Upper lobe of left lung (tissue), 6 donors: ENCODE data around the gene RBM27. TPM values are rescaled to one million over a fixed set of nuclear protein-coding genes. Genes with fewer than 3 reads are reported as not detected.
"Not testable (repeated sequence)": the region's sequence is repeated elsewhere in the genome, so short reads cannot be mapped to it uniquely, and the experiment has no call there.

ENCODE experiments used
- ATAC-seq, 2 donors: fragments of 200-7000 bp; cut with Tn5 transposase; one replicate each; pipeline ENCODE4 v1.9.1; 2022; ENCODE audit warnings: mild to moderate bottlenecking in 2 of 2, moderate library complexity in 2 of 2; ENCODE audit not compliant: low FRiP score in 2 of 2
- DNase-seq, 2 donors: peaks; one replicate each; pipeline ENCODE4 v3.0.0-alpha.2; 2019 to 2020
- H3K27ac ChIP-seq, 4 donors: fragments of 200-600 bp; sonication (generic); one replicate each; pipeline ENCODE4 v1.5.1; 2016 to 2019
- H3K27me3 ChIP-seq, 4 donors: fragments of 200-600 bp; sonication (generic); one replicate each; pipeline ENCODE4 v1.5.1; 2017 to 2019
- H3K36me3 ChIP-seq, 4 donors: fragments of 200-600 bp; sonication (generic); one replicate each; pipeline ENCODE4 v1.5.1; 2016 to 2019
- H3K4me1 ChIP-seq, 4 donors: fragments of 200-600 bp; sonication (generic); one replicate each; pipeline ENCODE4 v1.5.1; 2018 to 2019
- H3K4me3 ChIP-seq, 4 donors: fragments of 200-600 bp; sonication (generic); one replicate each; pipeline ENCODE4 v1.5.1; 2017 to 2019; ENCODE audit warnings: mild to moderate bottlenecking in 2 of 4, moderate library complexity in 1 of 4
- H3K9me3 ChIP-seq, 4 donors: fragments of 200-600 bp; sonication (generic); one replicate each; pipeline ENCODE4 v1.5.1; 2018 to 2019
- EP300 ChIP-seq, 4 donors: sonication (generic); formaldehyde crosslinking; IDR thresholded peaks; one replicate each; pipeline ENCODE4 v1.5.1; 2017; ENCODE audit warnings: antibody characterized with exemption in 4 of 4, control low read depth in 2 of 4
- POLR2A ChIP-seq, 4 donors: fragments of 450-650 bp; IDR thresholded peaks; one replicate each; pipeline ENCODE4 v1.5.1; 2016 to 2017; ENCODE audit warnings: antibody characterized with exemption in 4 of 4, mild to moderate bottlenecking in 2 of 4
- POLR2AphosphoS5 ChIP-seq, 2 donors: sonication (generic); formaldehyde crosslinking; IDR thresholded peaks; one replicate each; pipeline ENCODE4 v1.5.1; 2017; ENCODE audit warnings: antibody characterized with exemption in 2 of 2
- WGBS, 2 donors: methylation state at CpG; one replicate each; pipeline ENCODE4 v1.1.5; 2017 to 2018; 5-methylcytosine and 5-hydroxymethylcytosine counted together
- total RNA-seq, 6 donors: library from RNA; depleted of rRNA in 4 of 6; stranded (reverse); fragments of >200 nt in 4 of 6; gene quantifications; one replicate each; pipeline versions ENCODE4 v1.1.0 to v1.2.1, GENCODE V29; 2016 to 2021
- TF ChIP-seq, protein P1 (sequence below), 6 experiments: fragments of 450-650 bp in 4 of 6; fragments of 200-600 bp in 2 of 6; sonication (generic) in 2 of 6; IDR thresholded peaks; one replicate each; pipeline ENCODE4 v1.5.1; 2016 to 2019; ENCODE audit warnings: antibody characterized with exemption in 6 of 6
- donor health status: DM: no; HTN: no; CAD: no; lungs with moderate emphysema.
- donor health status: DM: no; HTN: yes; CAD: no; lungs with severe emphysema.

The RBM27 gene
- total RNA-seq, 6 donors from 2014 or later: 13.0 to 52.4 (median 31.2) TPM

DNA sequence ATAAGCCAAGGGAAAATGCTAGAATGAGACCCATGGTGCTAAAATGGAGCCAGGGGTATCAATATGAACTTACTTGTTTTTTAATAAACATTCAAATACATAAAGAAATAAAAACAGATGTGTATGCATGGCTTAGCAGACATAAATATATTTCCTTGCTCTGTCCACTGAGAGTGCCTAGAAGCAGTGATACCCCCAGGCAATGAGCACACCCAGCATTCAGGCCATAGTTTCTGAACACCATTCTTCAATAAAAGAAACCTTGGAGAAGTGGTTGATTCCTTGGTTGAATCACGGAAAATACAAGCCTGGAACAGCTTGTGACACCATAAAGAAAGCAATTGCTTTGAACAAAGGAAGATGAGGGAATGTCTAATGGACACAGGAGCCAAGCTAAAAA, 37.5 kb upstream of the RBM27 start:
- Histone ChIP-seq H3K36me3 (peaks cover 26 to 99% (median 62%) of the 10 kb centered on the region in 4 donors), H3K27me3 (no peaks in the 10 kb centered on the region), H3K4me1 (no peaks in the 10 kb centered on the region), H3K9me3 (no peaks in the 10 kb centered on the region), H3K27ac (no peak overlapping the region), H3K4me3 (no peak overlapping the region)
- TF ChIP-seq, protein P1, sequence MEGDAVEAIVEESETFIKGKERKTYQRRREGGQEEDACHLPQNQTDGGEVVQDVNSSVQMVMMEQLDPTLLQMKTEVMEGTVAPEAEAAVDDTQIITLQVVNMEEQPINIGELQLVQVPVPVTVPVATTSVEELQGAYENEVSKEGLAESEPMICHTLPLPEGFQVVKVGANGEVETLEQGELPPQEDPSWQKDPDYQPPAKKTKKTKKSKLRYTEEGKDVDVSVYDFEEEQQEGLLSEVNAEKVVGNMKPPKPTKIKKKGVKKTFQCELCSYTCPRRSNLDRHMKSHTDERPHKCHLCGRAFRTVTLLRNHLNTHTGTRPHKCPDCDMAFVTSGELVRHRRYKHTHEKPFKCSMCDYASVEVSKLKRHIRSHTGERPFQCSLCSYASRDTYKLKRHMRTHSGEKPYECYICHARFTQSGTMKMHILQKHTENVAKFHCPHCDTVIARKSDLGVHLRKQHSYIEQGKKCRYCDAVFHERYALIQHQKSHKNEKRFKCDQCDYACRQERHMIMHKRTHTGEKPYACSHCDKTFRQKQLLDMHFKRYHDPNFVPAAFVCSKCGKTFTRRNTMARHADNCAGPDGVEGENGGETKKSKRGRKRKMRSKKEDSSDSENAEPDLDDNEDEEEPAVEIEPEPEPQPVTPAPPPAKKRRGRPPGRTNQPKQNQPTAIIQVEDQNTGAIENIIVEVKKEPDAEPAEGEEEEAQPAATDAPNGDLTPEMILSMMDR (IDR thresholded peaks at IDR 0.05): no peak
- TF ChIP-seq POLR2A (IDR thresholded peaks at IDR 0.05) (no peak), POLR2AphosphoS5 (IDR thresholded peaks at IDR 0.05) (no peak), EP300 (IDR thresholded peaks at IDR 0.05) (no peak)
- ATAC-seq (no peak), DNase-seq (no peak)
- WGBS, 2 donors: 78 to 100% methylated on average over 1 of the region's 1 CpG

GRCh38 chr5:146169076-146169475, 34.3 kb upstream of the RBM27 start:
- ATAC-seq: no peak
- H3K4me3 ChIP-seq: no peak overlapping the region
- TF ChIP-seq, protein P1 (IDR thresholded peaks at IDR 0.05): no peak
- TF ChIP-seq POLR2A (IDR thresholded peaks at IDR 0.05) (no peak), POLR2AphosphoS5 (IDR thresholded peaks at IDR 0.05) (no peak), EP300 (IDR thresholded peaks at IDR 0.05) (no peak)
- H3K9me3 ChIP-seq: no peaks in the 10 kb centered on the region
- no peak for DNase-seq
- H3K27me3 ChIP-seq: no peaks in the 10 kb centered on the region
- no peaks in the 10 kb centered on the region for H3K4me1 ChIP-seq
- no peak overlapping the region for H3K27ac ChIP-seq
- H3K36me3 ChIP-seq: peaks cover 18 to 82% (median 33%) of the 10 kb centered on the region in 4 donors

- not testable (repeated sequence) for H3K4me1 ChIP-seq, ATAC-seq, H3K27me3 ChIP-seq, H3K9me3 ChIP-seq, H3K4me3 ChIP-seq, H3K27ac ChIP-seq, DNase-seq
- 92 to 94% methylated on average over 8 of the region's 8 CpGs for WGBS, 2 donors
- peaks cover 11 to 64% (median 21%) of the 10 kb centered on the region in 4 donors for H3K36me3 ChIP-seq
These were observed 30.4 kb upstream of the RBM27 start for GRCh38 chr5:146173049-146173448.

DNA sequence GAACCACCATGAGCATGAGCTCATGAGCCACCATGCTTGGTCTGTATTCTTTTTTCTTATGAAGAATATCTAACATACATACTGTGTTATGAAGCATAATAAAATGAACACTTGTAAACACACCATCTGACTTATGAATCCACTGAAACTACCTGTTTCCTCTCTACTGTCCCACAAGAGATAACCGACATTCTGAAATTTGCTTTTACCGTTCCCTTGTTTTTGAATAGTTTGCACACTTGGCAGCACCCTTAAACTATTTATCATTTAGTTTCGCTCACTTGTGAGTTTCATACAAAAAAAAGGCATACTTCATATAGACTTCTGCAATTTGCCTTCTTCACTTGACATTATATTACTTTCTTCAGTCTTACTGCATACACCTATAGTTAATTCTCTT, 29.8 kb upstream of the RBM27 start:
- Histone ChIP-seq H3K9me3 (no peaks in the 10 kb centered on the region), H3K27me3 (no peaks in the 10 kb centered on the region), H3K36me3 (peaks cover 8 to 58% (median 18%) of the 10 kb centered on the region in 4 donors), H3K27ac (no peak overlapping the region), H3K4me1 (no peaks in the 10 kb centered on the region), H3K4me3 (no peak overlapping the region)
- TF ChIP-seq POLR2AphosphoS5 (IDR thresholded peaks at IDR 0.05) (no peak), POLR2A (IDR thresholded peaks at IDR 0.05) (no peak)
- TF ChIP-seq, protein P1 (IDR thresholded peaks at IDR 0.05): no peak
- DNase-seq (no peak), ATAC-seq (no peak)
- 81 to 87% methylated on average over 3 of the region's 3 CpGs for WGBS, 2 donors

GRCh38 chr5:146176805-146177204, 26.6 kb upstream of the RBM27 start:
- no peak for ATAC-seq
- Histone ChIP-seq H3K4me1 (peaks cover 5 to 16% (median 6%) of the 10 kb centered on the region in 4 donors), H3K27me3 (no peaks in the 10 kb centered on the region), H3K27ac (no peak overlapping the region), H3K9me3 (no peaks in the 10 kb centered on the region), H3K36me3 (peaks cover 0 to 27% (median 7%) of the 10 kb centered on the region in 4 donors), H3K4me3 (no peak overlapping the region)
- TF ChIP-seq POLR2A (IDR thresholded peaks at IDR 0.05) (no peak), POLR2AphosphoS5 (IDR thresholded peaks at IDR 0.05) (no peak)
- 90 to 91% methylated on average over 5 of the region's 5 CpGs for WGBS, 2 donors
- DNase-seq: no peak

DNA sequence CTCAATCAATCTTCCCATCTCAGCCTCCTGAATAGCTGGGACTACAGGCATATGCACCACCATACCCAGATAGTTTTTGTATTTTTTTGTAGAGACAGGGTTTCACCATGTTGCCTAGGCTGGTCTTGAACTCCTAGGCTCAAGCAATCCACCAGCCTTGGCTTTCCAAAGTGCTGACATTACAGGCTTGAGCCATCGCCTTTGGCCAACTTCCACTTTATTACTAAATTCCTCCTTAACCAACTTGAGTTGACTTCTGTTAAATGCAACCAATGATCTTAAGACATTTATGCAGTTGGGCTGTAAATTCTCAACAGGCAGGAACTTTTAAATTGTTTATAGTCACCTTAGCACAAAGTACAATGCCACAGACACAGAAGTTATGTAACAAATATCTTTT, 23.7 kb upstream of the RBM27 start:
- Histone ChIP-seq H3K4me3 (no peak overlapping the region), H3K9me3 (no peaks in the 10 kb centered on the region), H3K27me3 (no peaks in the 10 kb centered on the region), H3K27ac (no peak overlapping the region), H3K4me1 (peaks cover 5 to 26% (median 9%) of the 10 kb centered on the region in 4 donors), H3K36me3 (peaks cover 0 to 20% (median 6%) of the 10 kb centered on the region in 4 donors)
- 75 to 80% methylated on average over 1 of the region's 1 CpG for WGBS, 2 donors
- no peak for DNase-seq
- ATAC-seq: no peak
- TF ChIP-seq POLR2A (IDR thresholded peaks at IDR 0.05) (no peak), POLR2AphosphoS5 (IDR thresholded peaks at IDR 0.05) (no peak), EP300 (IDR thresholded peaks at IDR 0.05) (no peak)
- TF ChIP-seq, protein P1 (IDR thresholded peaks at IDR 0.05): no peak

- Histone ChIP-seq H3K4me3 (peak overlapping the region in 3 of 4 donors; percentile 61 to 72 (median 72)), H3K4me1 (peaks cover 5 to 26% (median 9%) of the 10 kb centered on the region in 4 donors), H3K27ac (peak overlapping the region in 2 of 4 donors; percentile 72 to 74)
- not testable (repeated sequence) for H3K27me3 ChIP-seq, ATAC-seq, H3K36me3 ChIP-seq, H3K9me3 ChIP-seq
- WGBS, 2 donors: 92 to 97% methylated on average over 21 of the region's 21 CpGs
- peak in 1 of 2 donors; percentile 60 for DNase-seq
These were observed 20.0 kb upstream of the RBM27 start for GRCh38 chr5:146183403-146183802.
